HepG2 (cell line): ENCODE measurements around the gene NPDC1. TPM values are rescaled to one million over a fixed set of nuclear protein-coding genes. Genes with fewer than 3 reads are reported as not detected.

Experiments
- ATF7 ChIP-seq, 2 experiments: fragments of 450-650 bp in 1 of 2; sonication (generic) in 1 of 2; formaldehyde crosslinking in 1 of 2; IDR thresholded peaks; 2 replicates each; pipeline versions ENCODE4 v1.4.0 to v1.6.1; 2016 to 2020; ENCODE audit warnings: antibody characterized with exemption in 1 of 2, mild to moderate bottlenecking in 1 of 2, missing genetic modification reagents in 1 of 2
- BORCS8-MEF2B ChIP-seq: sonication (generic); formaldehyde crosslinking; IDR thresholded peaks from 2 replicates; pipeline ENCODE4 v1.8.0; 2022; ENCODE audit warnings: mild to moderate bottlenecking, missing genetic modification reagents
- DR1 ChIP-seq: sonication (generic); formaldehyde crosslinking; IDR thresholded peaks from 2 replicates; pipeline ENCODE4 v1.8.0; 2021; ENCODE audit warnings: mild to moderate bottlenecking, missing genetic modification reagents, inconsistent platforms
- GABPB1 ChIP-seq: IDR thresholded peaks from 2 replicates; pipeline ENCODE4 v1.6.1; 2016; ENCODE audit warnings: mild to moderate bottlenecking, missing genetic modification reagents, moderate library complexity, missing compliant biosample characterization
- GPN1 ChIP-seq: sonication (generic); formaldehyde crosslinking; IDR thresholded peaks from 2 replicates; pipeline ENCODE4 v1.5.1; 2020; ENCODE audit warnings: missing genetic modification reagents, borderline replicate concordance
- HDAC2 ChIP-seq: sonication (generic); formaldehyde crosslinking; IDR thresholded peaks from 2 replicates; pipeline ENCODE4 v1.4.0; 2020; ENCODE audit warnings: missing genetic modification reagents
- MAFK ChIP-seq, 2 experiments: IDR thresholded peaks in 1 of 2; conservative IDR thresholded peaks in 1 of 2; 2 replicates each; pipeline ENCODE4 v1.6.1; 2011; ENCODE audit warnings: improper control_type of control experiment in 2 of 2, low read length in 2 of 2
- MIER3 ChIP-seq: IDR thresholded peaks from 2 replicates; pipeline ENCODE4 v1.6.1; 2016; ENCODE audit warnings: missing compliant biosample characterization, borderline replicate concordance
- MIXL1 ChIP-seq: IDR thresholded peaks from 2 replicates; pipeline ENCODE4 v1.6.1; 2016
- MYNN ChIP-seq: sonication (generic); formaldehyde crosslinking; IDR thresholded peaks from 2 replicates; pipeline ENCODE4 v1.4.0; 2020; ENCODE audit warnings: mild to moderate bottlenecking, low read depth, missing genetic modification reagents
- NR2F6 ChIP-seq, 2 experiments: IDR thresholded peaks; 2 replicates each; pipeline ENCODE4 v1.6.1; 2016; ENCODE audit warnings: antibody characterized with exemption in 1 of 2, mild to moderate bottlenecking in 1 of 2
- SMARCE1 ChIP-seq: fragments of 450-650 bp; IDR thresholded peaks from 2 replicates; pipeline ENCODE4 v1.6.1; 2017; ENCODE audit warnings: borderline replicate concordance
- SOX13 ChIP-seq, 3 experiments: fragments of 450-650 bp in 1 of 3; sonication (generic) in 1 of 3; formaldehyde crosslinking in 1 of 3; IDR thresholded peaks in 2 of 3; conservative IDR thresholded peaks in 1 of 3; 2 replicates each; pipeline versions ENCODE4 v1.5.0 to v1.6.1; 2016 to 2020; ENCODE audit warnings: antibody characterized with exemption in 1 of 3, mild to moderate bottlenecking in 1 of 3, missing compliant biosample characterization in 1 of 3, missing genetic modification reagents in 1 of 3, moderate library complexity in 1 of 3
- SRF ChIP-seq: IDR thresholded peaks from 2 replicates; pipeline ENCODE4 v1.6.1; 2011; ENCODE audit warnings: mild to moderate bottlenecking, low read depth, low read length, moderate library complexity
- SSRP1 ChIP-seq: IDR thresholded peaks from 2 replicates; pipeline ENCODE4 v1.6.1; 2016; ENCODE audit warnings: control low read depth
- TAF1 ChIP-seq: sonication (generic); formaldehyde crosslinking; IDR thresholded peaks from 2 replicates; pipeline ENCODE4 v1.4.0; 2020; ENCODE audit warnings: missing genetic modification reagents
- ZNF232 ChIP-seq: sonication (generic); formaldehyde crosslinking; IDR thresholded peaks from 2 replicates; pipeline ENCODE4 v1.4.0; 2020; ENCODE audit warnings: missing genetic modification reagents, borderline replicate concordance
- ZNF33B ChIP-seq: sonication (generic); formaldehyde crosslinking; IDR thresholded peaks from 2 replicates; pipeline ENCODE4 v1.5.1; 2020; ENCODE audit warnings: mild to moderate bottlenecking, missing genetic modification reagents
- ZNF510 ChIP-seq: sonication (generic); formaldehyde crosslinking; IDR thresholded peaks from 2 replicates; pipeline ENCODE4 v1.4.0; 2020; ENCODE audit warnings: low read depth, mild to moderate bottlenecking, missing genetic modification reagents
- ZNF557 ChIP-seq: sonication (generic); formaldehyde crosslinking; IDR thresholded peaks from 2 replicates; pipeline ENCODE4 v1.4.0; 2020; ENCODE audit warnings: missing genetic modification reagents
- ZNF607 ChIP-seq: sonication (generic); formaldehyde crosslinking; IDR thresholded peaks from 2 replicates; pipeline ENCODE4 v1.5.1; 2020; ENCODE audit warnings: missing genetic modification reagents, mild to moderate bottlenecking, borderline replicate concordance
- ZNF629 ChIP-seq: sonication (generic); formaldehyde crosslinking; conservative IDR thresholded peaks from 2 replicates; pipeline ENCODE4 v1.5.0; 2020; ENCODE audit warnings: missing genetic modification reagents
- ZNF772 ChIP-seq: sonication (generic); formaldehyde crosslinking; IDR thresholded peaks from 2 replicates; pipeline ENCODE4 v1.5.0; 2020; ENCODE audit warnings: mild to moderate bottlenecking, missing genetic modification reagents
- polyA plus RNA-seq, 8 experiments: library from polyadenylated mRNA; depleted of rRNA in 3 of 8; stranded (reverse) in 7 of 8; unstranded in 1 of 8; fragments of >200 nt; fragmentation: Illumina TruSeq in 4 of 8; extraction: Trizol in 4 of 8; gene quantifications; 2 replicates each; pipeline versions ENCODE4 v1.2.1 to v1.2.3, GENCODE V29; 2011 to 2016; ENCODE audit warnings: low read depth in 4 of 8, missing spikeins in 1 of 8, mixed read lengths in 1 of 8; ENCODE audit not compliant: insufficient read depth in 1 of 8
- total RNA-seq, 5 experiments: library from RNA; depleted of rRNA; stranded (reverse); fragments of >200 nt; fragmentation: Illumina TruSeq; extraction: Trizol; gene quantifications; 2 replicates each; pipeline ENCODE4 v1.2.3, GENCODE V29; 2016; ENCODE audit warnings: low read depth in 1 of 5
- TF ChIP-seq, protein P1 (sequence below): sonication (generic); formaldehyde crosslinking; IDR thresholded peaks from 2 replicates; pipeline ENCODE4 v1.4.0; 2020; ENCODE audit warnings: missing genetic modification reagents

Gene NPDC1
- total and polyA plus RNA-seq, 2 of the 13 experiments (the other 11 are each of a cell fraction or from before 2014, with no cell fraction given) = 0.84 to 5.4 TPM

DNA sequence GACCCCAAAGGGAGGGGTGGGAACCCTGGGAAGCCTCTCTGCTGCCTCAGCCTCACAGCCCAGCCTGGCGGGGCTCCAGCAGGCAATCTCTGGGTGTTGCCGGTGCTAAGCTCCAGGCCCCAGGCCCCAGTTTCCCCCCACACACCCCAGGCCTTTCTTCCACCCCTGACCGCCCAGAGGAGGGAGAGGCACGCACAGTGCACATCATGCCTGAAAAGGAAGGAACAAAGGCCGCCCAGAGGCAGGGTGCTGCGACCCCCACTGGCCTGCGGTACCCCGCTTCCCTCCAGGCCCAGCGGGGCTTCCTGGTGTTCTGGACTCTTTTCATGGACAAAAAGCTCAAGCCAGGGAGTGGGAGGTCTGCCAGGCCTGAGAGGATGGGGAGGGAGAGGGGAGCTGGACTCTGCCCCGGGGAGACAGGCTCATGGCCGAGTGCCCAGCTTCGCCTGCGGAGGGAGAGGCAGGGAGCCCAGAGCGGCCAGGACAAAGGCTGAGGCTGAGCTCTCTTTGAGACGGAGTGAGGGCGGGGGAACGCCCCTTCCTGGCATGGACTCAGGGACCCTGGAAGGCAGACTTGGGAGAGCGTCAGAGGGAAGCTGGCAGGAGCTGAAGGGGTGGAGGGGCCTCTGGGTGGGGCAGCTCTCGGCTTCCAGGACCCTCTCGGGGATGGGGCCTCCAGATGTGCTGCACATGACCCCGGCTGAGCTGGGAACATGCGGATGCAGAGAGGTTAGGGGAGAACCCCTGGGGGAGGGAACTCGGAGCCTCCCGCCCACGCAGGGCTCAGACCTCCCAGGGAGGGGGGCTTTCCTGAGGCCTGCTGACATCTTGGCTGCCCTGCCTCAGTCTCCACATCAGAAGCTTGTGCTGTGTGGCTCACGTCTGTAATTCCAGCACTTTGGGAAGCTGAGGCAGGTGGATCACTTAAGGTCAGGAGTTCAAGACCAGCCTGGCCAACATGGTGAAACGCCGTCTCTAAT, 9.7 kb upstream of the NPDC1 start (continued):
- TF ChIP-seq ZNF557 (CRISPR knock-in tag) = no peak
- no peak for TF ChIP-seq MIXL1
- TF ChIP-seq ZNF629 (CRISPR knock-in tag) = peak; percentile 5; the same call in 1 of the 2 replicates
- no peak for TF ChIP-seq ZNF33B (CRISPR knock-in tag)
- TF ChIP-seq BORCS8-MEF2B (CRISPR knock-in tag) = peak; percentile 73; the same call in 1 of the 2 replicates
- TF ChIP-seq MAFK (conservative IDR thresholded peaks at IDR 0.05 in 1 of 2, IDR thresholded peaks at IDR 0.05 in 1 of 2; ENCODE audit: low read length in 2 of 2) = no peak
- TF ChIP-seq NR2F6 (IDR thresholded peaks at IDR 0.05) = no peak
- TF ChIP-seq NR2F6 (CRISPR knock-in tag; IDR thresholded peaks at IDR 0.05) = peak; percentile 45; the same call in 1 of the 2 replicates
- TF ChIP-seq MIER3 (CRISPR knock-in tag) = no peak
- TF ChIP-seq TAF1 (CRISPR knock-in tag) = peak; percentile 66
- TF ChIP-seq, protein P1, sequence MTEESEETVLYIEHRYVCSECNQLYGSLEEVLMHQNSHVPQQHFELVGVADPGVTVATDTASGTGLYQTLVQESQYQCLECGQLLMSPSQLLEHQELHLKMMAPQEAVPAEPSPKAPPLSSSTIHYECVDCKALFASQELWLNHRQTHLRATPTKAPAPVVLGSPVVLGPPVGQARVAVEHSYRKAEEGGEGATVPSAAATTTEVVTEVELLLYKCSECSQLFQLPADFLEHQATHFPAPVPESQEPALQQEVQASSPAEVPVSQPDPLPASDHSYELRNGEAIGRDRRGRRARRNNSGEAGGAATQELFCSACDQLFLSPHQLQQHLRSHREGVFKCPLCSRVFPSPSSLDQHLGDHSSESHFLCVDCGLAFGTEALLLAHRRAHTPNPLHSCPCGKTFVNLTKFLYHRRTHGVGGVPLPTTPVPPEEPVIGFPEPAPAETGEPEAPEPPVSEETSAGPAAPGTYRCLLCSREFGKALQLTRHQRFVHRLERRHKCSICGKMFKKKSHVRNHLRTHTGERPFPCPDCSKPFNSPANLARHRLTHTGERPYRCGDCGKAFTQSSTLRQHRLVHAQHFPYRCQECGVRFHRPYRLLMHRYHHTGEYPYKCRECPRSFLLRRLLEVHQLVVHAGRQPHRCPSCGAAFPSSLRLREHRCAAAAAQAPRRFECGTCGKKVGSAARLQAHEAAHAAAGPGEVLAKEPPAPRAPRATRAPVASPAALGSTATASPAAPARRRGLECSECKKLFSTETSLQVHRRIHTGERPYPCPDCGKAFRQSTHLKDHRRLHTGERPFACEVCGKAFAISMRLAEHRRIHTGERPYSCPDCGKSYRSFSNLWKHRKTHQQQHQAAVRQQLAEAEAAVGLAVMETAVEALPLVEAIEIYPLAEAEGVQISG (CRISPR knock-in tag) = peak; percentile 68
- no peak for TF ChIP-seq ATF7 (IDR thresholded peaks at IDR 0.05)
- no peak for TF ChIP-seq ATF7 (CRISPR knock-in tag; IDR thresholded peaks at IDR 0.05)
- no peak for TF ChIP-seq GPN1 (CRISPR knock-in tag)
- TF ChIP-seq SMARCE1 = no peak
- TF ChIP-seq DR1 (CRISPR knock-in tag) = peak; percentile 73
- no peak for TF ChIP-seq SOX13 (IDR thresholded peaks at IDR 0.05)
- TF ChIP-seq SOX13 (CRISPR knock-in tag; conservative IDR thresholded peaks at IDR 0.05 in 1 of 2, IDR thresholded peaks at IDR 0.05 in 1 of 2) = peak in 1 of 2 experiments; percentile 60; a peak in 2 of 4 replicates
- TF ChIP-seq SRF = no peak
- no peak for TF ChIP-seq ZNF510 (CRISPR knock-in tag)
- no peak; the same call in 1 of the 2 replicates for TF ChIP-seq ZNF607 (CRISPR knock-in tag)
- no peak for TF ChIP-seq ZNF232
- no peak for TF ChIP-seq MYNN (CRISPR knock-in tag)
- TF ChIP-seq ZNF772 (CRISPR knock-in tag) = peak; percentile 83
- TF ChIP-seq HDAC2 (CRISPR knock-in tag) = peak; percentile 54; the same call in 1 of the 2 replicates
- TF ChIP-seq SSRP1 (CRISPR knock-in tag) = peak; percentile 52; the same call in 1 of the 2 replicates
- peak; percentile 49; the same call in 1 of the 2 replicates for TF ChIP-seq GABPB1
